Measurements from ENCODE around the gene NODAL. TPM values are rescaled to one million over a fixed set of nuclear protein-coding genes. Genes with fewer than 3 reads are reported as not detected.
A peak's percentile ranks its signal among the peaks of the same experiment; 100 is the strongest.

The NODAL gene
- total and polyA plus RNA-seq, 2 experiments from 2014 or later: 11.2 to 28.4 TPM

DNA sequence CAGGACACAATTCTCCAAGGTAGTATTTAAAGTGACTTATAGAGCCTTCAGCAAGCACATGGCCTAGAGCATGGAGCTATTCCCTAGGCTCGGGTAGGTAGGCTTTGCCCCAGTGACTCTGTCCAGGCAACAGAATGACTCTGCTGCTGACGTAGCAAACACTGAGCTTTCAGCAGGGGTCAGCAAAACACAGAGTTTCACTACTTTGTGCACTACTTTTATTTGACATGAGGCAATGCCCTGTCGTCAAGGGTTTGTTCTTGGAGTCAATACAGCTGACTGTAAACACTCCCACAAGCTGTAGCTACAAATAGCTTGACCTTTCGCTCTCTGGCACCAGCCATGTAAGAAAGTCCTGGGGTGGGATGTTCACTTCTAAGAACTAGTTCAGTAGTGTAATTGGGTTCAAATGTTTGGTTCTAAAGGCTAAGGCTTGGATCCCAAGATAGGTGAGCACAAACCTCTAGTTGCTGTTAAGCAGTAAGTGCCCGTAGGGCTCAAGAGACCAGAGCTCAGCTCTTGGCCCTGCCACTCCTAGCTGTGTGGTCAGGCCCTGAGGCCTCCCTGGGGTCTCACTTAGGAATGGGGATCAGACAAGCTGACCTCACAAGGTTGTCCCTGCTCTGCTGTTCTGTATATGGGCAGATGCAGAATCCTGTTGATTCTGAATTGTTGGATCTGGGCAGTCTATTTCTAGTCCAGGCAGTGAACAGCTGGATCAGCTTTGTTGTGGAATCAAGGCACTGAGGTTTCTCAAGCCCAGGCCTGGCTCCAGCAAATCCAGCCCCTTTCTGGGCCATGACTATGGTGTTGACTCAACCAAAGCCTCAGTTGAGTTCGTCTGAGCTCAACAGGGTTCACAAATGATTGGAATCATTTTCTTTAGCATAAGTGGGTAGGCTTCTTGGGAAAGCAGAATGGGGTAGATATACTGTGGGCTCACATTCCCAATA, 10.7 kb downstream of the NODAL start:
- 0 out of 2 replicates have a peak, but pooled peaks cover 13% of the 10 kb centered on the region for H3K4me1 ChIP-seq (ENCODE audit: insufficient read depth)
- H3K4me2 ChIP-seq: no peak overlapping the region
- H3K27ac ChIP-seq (ENCODE audit: low read depth): peak overlapping the region; percentile 59; the same call in 1 of the 2 replicates
- no peaks in the 10 kb centered on the region for H3K27me3 Mint-ChIP-seq (ENCODE audit: insufficient read depth, low read depth, poor library complexity)
- no peak overlapping the region for H3K4me3 ChIP-seq
- H3K36me3 ChIP-seq (ENCODE audit: insufficient read depth): peaks cover 14% of the 10 kb centered on the region
- H3K36me3 Mint-ChIP-seq (ENCODE audit: low read depth): peaks cover 6% of the 10 kb centered on the region
- DNase-seq (ENCODE audit: low spot score) (peak; percentile 55), ATAC-seq (peak; percentile 76)
- no peaks in the 10 kb centered on the region for H3K9me2 ChIP-seq (ENCODE audit: insufficient read depth)
- TF ChIP-seq, protein P1, sequence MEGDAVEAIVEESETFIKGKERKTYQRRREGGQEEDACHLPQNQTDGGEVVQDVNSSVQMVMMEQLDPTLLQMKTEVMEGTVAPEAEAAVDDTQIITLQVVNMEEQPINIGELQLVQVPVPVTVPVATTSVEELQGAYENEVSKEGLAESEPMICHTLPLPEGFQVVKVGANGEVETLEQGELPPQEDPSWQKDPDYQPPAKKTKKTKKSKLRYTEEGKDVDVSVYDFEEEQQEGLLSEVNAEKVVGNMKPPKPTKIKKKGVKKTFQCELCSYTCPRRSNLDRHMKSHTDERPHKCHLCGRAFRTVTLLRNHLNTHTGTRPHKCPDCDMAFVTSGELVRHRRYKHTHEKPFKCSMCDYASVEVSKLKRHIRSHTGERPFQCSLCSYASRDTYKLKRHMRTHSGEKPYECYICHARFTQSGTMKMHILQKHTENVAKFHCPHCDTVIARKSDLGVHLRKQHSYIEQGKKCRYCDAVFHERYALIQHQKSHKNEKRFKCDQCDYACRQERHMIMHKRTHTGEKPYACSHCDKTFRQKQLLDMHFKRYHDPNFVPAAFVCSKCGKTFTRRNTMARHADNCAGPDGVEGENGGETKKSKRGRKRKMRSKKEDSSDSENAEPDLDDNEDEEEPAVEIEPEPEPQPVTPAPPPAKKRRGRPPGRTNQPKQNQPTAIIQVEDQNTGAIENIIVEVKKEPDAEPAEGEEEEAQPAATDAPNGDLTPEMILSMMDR (conservative IDR thresholded peaks at IDR 0.05; ENCODE audit: low read depth in 2 of 2): peak; percentile 41 to 72
- TF ChIP-seq ETS1 (IDR thresholded peaks at IDR 0.05): no peak
- no peak for TF ChIP-seq POLR2AphosphoS5 (IDR thresholded peaks at IDR 0.05; ENCODE audit: low read depth)
- TF ChIP-seq EZH2phosphoT487 (IDR thresholded peaks at IDR 0.05; ENCODE audit: unreplicated experiment): no peak
- TF ChIP-seq JUNB (IDR thresholded peaks at IDR 0.05; ENCODE audit: unreplicated experiment): no peak
- TF ChIP-seq CREB1 (CRISPR knock-in tag; IDR thresholded peaks at IDR 0.05; ENCODE audit: low read depth): no peak
- no peak for TF ChIP-seq ZNF114 (CRISPR knock-in tag; IDR thresholded peaks at IDR 0.05)
- TF ChIP-seq NANOG (IDR thresholded peaks at IDR 0.05; ENCODE audit: borderline replicate concordance): no peak
- no peak for TF ChIP-seq ZNF462 (CRISPR knock-in tag; IDR thresholded peaks at IDR 0.05)
- H3K27ac Mint-ChIP-seq: no peak overlapping the region
- peaks cover 10% of the 10 kb centered on the region for H4K20me1 ChIP-seq (replicated peaks; ENCODE audit: insufficient read depth)
- H3K4me3 Mint-ChIP-seq: no peak overlapping the region
- peaks cover 14% of the 10 kb centered on the region; the same call in 1 of the 2 replicates for H3K79me2 ChIP-seq (replicated peaks; ENCODE audit: insufficient read depth)
- no peak overlapping the region for H2AFZ ChIP-seq
- no peaks in the 10 kb centered on the region for H3K27me3 ChIP-seq (ENCODE audit: insufficient read depth)
- peaks cover 10% of the 10 kb centered on the region for H3K4me1 Mint-ChIP-seq
- H3F3A ChIP-seq (replicated peaks; ENCODE audit: low read depth): peaks cover 13% of the 10 kb centered on the region; the same call in 1 of the 2 replicates
- no peaks in the 10 kb centered on the region for H3K9me3 Mint-ChIP-seq

Data from GM23338 (cell line).